IMR-90 (cell line): ENCODE results near the gene PCGF6. TPM values are rescaled to one million over a fixed set of nuclear protein-coding genes. Genes with fewer than 3 reads are reported as not detected.

Experiments
- ATAC-seq: fragments of 200-7000 bp; cut with Tn5 transposase; 2 replicates; pipeline ENCODE4 v1.9.1; 2020; ENCODE audit warnings: low read depth, mild to moderate bottlenecking, moderate library complexity
- BruUV-seq: library from RNA; stranded (reverse); fragments of 400-500 nt; replicated peaks from 2 replicates; lab custom pipeline; 2021; lab: Mats Ljungman, UMichigan
- CTCF ChIA-PET: fragments of 300-600 bp; formaldehyde crosslinking; extraction: SDS; loops from one replicate; lab custom pipeline; 2021; ENCODE audit warnings: antibody characterized with exemption; lab: Yijun Ruan, JAX
- POLR2A ChIA-PET: fragments of 300-600 bp; sonication (Branson Sonifier 250); formaldehyde crosslinking; loops from one replicate; lab custom pipeline; 2022; ENCODE audit warnings: antibody characterized with exemption; ENCODE audit not compliant: unreplicated experiment; lab: Charles Lee
- DNase-seq: peaks from one replicate; pipeline ENCODE4 v3.0.0; 2013
- H2AFZ ChIP-seq: replicated peaks from 2 replicates; pipeline ENCODE3; 2013; ENCODE audit warnings: low read length, mild to moderate bottlenecking; ENCODE audit not compliant: poor library complexity
- H2AK5ac ChIP-seq: 2 replicates; pipeline ENCODE4 v1.6.1; 2013; ENCODE audit warnings: low read depth, low read length, inconsistent platforms
- H2AK9ac ChIP-seq: replicated peaks from 2 replicates; pipeline ENCODE3; 2013; ENCODE audit warnings: mild to moderate bottlenecking, low read depth, low read length, moderate library complexity; ENCODE audit not compliant: poor library complexity
- H2BK120ac ChIP-seq: 2 replicates; pipeline ENCODE4 v1.6.1; 2013; ENCODE audit warnings: low read depth, low read length, inconsistent platforms
- H2BK15ac ChIP-seq: 3 replicates; pipeline ENCODE4 v1.6.1; 2013; ENCODE audit warnings: low read depth, low read length, inconsistent platforms
- H2BK20ac ChIP-seq: 2 replicates; pipeline ENCODE4 v1.6.1; 2013; ENCODE audit warnings: low read depth, mild to moderate bottlenecking, inconsistent platforms, low read length, moderate library complexity
- H2BK5ac ChIP-seq: 2 replicates; pipeline ENCODE4 v1.6.1; 2013; ENCODE audit warnings: mild to moderate bottlenecking, low read depth, low read length, inconsistent platforms; ENCODE audit not compliant: poor library complexity, severe bottlenecking
- H3K14ac ChIP-seq: replicated peaks from 2 replicates; pipeline ENCODE4 v1.6.1; 2013; ENCODE audit warnings: low read depth, low read length, inconsistent platforms
- H3K18ac ChIP-seq: 2 replicates; pipeline ENCODE4 v1.6.1; 2013; ENCODE audit warnings: low read depth, low read length, control low read depth
- H3K23ac ChIP-seq: 2 replicates; pipeline ENCODE4 v1.6.1; 2013; ENCODE audit warnings: low read depth, low read length, inconsistent platforms
- H3K27ac ChIP-seq: 2 replicates; pipeline ENCODE4 v1.5.1; 2013; ENCODE audit warnings: mild to moderate bottlenecking, control low read depth, low read length; ENCODE audit not compliant: insufficient read depth
- H3K27me3 ChIP-seq: 2 replicates; pipeline ENCODE4 v1.6.1; 2013; ENCODE audit warnings: low read length; ENCODE audit not compliant: control insufficient read depth, insufficient read depth
- H3K36me3 ChIP-seq: 2 replicates; pipeline ENCODE4 v1.6.1; 2013; ENCODE audit warnings: low read length, mixed read lengths; ENCODE audit not compliant: control insufficient read depth, insufficient read depth
- H3K4ac ChIP-seq: 2 replicates; pipeline ENCODE4 v1.6.1; 2013; ENCODE audit warnings: low read depth, low read length, inconsistent platforms
- H3K4me1 ChIP-seq: 2 replicates; pipeline ENCODE4 v1.6.1; 2013; ENCODE audit warnings: low read length, mixed read lengths; ENCODE audit not compliant: control insufficient read depth, insufficient read depth
- H3K4me2 ChIP-seq: 2 replicates; pipeline ENCODE4 v1.6.1; 2013; ENCODE audit warnings: low read depth, mild to moderate bottlenecking, control low read depth, low read length, moderate library complexity
- H3K4me3 ChIP-seq: 2 replicates; pipeline ENCODE4 v1.5.1; 2013; ENCODE audit warnings: low read depth, mild to moderate bottlenecking, control low read depth, low read length, moderate library complexity; ENCODE audit not compliant: insufficient read depth
- H3K56ac ChIP-seq: 2 replicates; pipeline ENCODE4 v1.6.1; 2013; ENCODE audit warnings: low read length, inconsistent platforms; ENCODE audit not compliant: insufficient read depth; ENCODE audit errors: extremely low read depth
- H3K79me1 ChIP-seq, 2 experiments: 2 replicates each; pipeline ENCODE4 v1.6.1; 2013; ENCODE audit warnings: low read length in 2 of 2, inconsistent platforms in 1 of 2, low read depth in 1 of 2
- H3K9ac ChIP-seq: 2 replicates; pipeline ENCODE4 v1.6.1; 2013; ENCODE audit warnings: low read depth, low read length, control low read depth
- H3K9me1 ChIP-seq: 2 replicates; pipeline ENCODE4 v1.6.1; 2013; ENCODE audit warnings: low read length, inconsistent platforms; ENCODE audit not compliant: insufficient read depth
- H3K9me3 ChIP-seq: 2 replicates; pipeline ENCODE4 v1.6.1; 2013; ENCODE audit warnings: low read length; ENCODE audit not compliant: control insufficient read depth, insufficient read depth
- H4K20me1 ChIP-seq: 2 replicates; pipeline ENCODE4 v1.6.1; 2013; ENCODE audit warnings: low read length, inconsistent platforms; ENCODE audit not compliant: insufficient read depth
- H4K5ac ChIP-seq: 2 replicates; pipeline ENCODE4 v1.6.1; 2013; ENCODE audit warnings: mild to moderate bottlenecking, low read depth, low read length, control low read depth
- H4K8ac ChIP-seq, 2 experiments: 2 replicates each; pipeline ENCODE4 v1.6.1; 2013; ENCODE audit warnings: low read depth in 2 of 2, low read length in 2 of 2, control low read depth in 1 of 2, inconsistent platforms in 1 of 2
- H4K91ac ChIP-seq: 2 replicates; pipeline ENCODE4 v1.6.1; 2013; ENCODE audit warnings: low read depth, low read length, inconsistent platforms; ENCODE audit not compliant: insufficient read depth
- BHLHE40 ChIP-seq: fragments of 150-350 bp; IDR thresholded peaks from 2 replicates; pipeline ENCODE4 v1.6.1; 2016; ENCODE audit warnings: mild to moderate bottlenecking, low read depth, low read length
- CEBPB ChIP-seq: IDR thresholded peaks from 2 replicates; pipeline ENCODE4 v1.6.1; 2012; ENCODE audit warnings: low read depth, low read length, improper control_type of control experiment
- CHD1 ChIP-seq: IDR thresholded peaks from 2 replicates; pipeline ENCODE4 v1.6.1; 2012; ENCODE audit warnings: low read depth, low read length, improper control_type of control experiment
- FOS ChIP-seq: fragments of 150-350 bp; IDR thresholded peaks from 2 replicates; pipeline ENCODE4 v1.6.1; 2016; ENCODE audit warnings: low read depth, low read length
- MAFK ChIP-seq: IDR thresholded peaks from 2 replicates; pipeline ENCODE4 v1.6.1; 2012; ENCODE audit warnings: low read depth, low read length, improper control_type of control experiment
- MXI1 ChIP-seq: IDR thresholded peaks from 2 replicates; pipeline ENCODE4 v1.6.1; 2012; ENCODE audit warnings: low read depth, mild to moderate bottlenecking, low read length, moderate library complexity, borderline replicate concordance
- POLR2A ChIP-seq: IDR thresholded peaks from 2 replicates; pipeline ENCODE4 v1.6.1; 2012; ENCODE audit warnings: mild to moderate bottlenecking, low read depth, low read length
- RAD21 ChIP-seq: IDR thresholded peaks from 2 replicates; pipeline ENCODE4 v1.6.1; 2012; ENCODE audit warnings: low read length, improper control_type of control experiment
- RCOR1 ChIP-seq: IDR thresholded peaks from 2 replicates; pipeline ENCODE4 v1.6.1; 2012; ENCODE audit warnings: mild to moderate bottlenecking, low read length, improper control_type of control experiment; ENCODE audit not compliant: insufficient replicate concordance
- RFX5 ChIP-seq: IDR thresholded peaks from 2 replicates; pipeline ENCODE4 v1.8.0; 2012; ENCODE audit warnings: low read depth, mild to moderate bottlenecking, low read length, moderate library complexity
- WGBS, 2 experiments: methylation state at CpG; one replicate each; pipeline versions ENCODE4 v1.1.5 to v1.1.7; 2013; ENCODE audit warnings: missing lambda C conversion rate in 2 of 2; ENCODE audit not compliant: insufficient read length in 1 of 2; ENCODE audit errors: extremely low coverage in 2 of 2; 5-methylcytosine and 5-hydroxymethylcytosine counted together
- dilution Hi-C: fragments of 300-500 bp; cut with HindIII; formaldehyde crosslinking; loops from one replicate; pipeline ENCODE4 v1.14.3; 2018; ENCODE audit warnings: low sequenced_read_pairs; ENCODE audit not compliant: unreplicated experiment
- in situ Hi-C: fragments of 300-500 bp; cut with MboI; formaldehyde crosslinking; loops from 3 replicates; pipeline ENCODE4 v1.14.3; 2019; ENCODE audit warnings: low sequenced_read_pairs, inconsistent platforms, mixed read lengths
- intact Hi-C: fragments of 100-400 bp; cut with micrococcal nuclease; formaldehyde crosslinking; loops from 2 replicates; pipeline ENCODE4 v1.10.0; 2022
- polyA plus RNA-seq, 3 experiments: library from polyadenylated mRNA; depleted of rRNA; stranded (reverse); fragments of >200 nt; gene quantifications; 2 replicates each; pipeline ENCODE4 v1.2.3, GENCODE V29; 2012; ENCODE audit warnings: low replicate concordance in 1 of 3
- total RNA-seq: library from RNA; depleted of rRNA; stranded (reverse); fragments of >200 nt; gene quantifications from 2 replicates; pipeline ENCODE4 v1.2.3, GENCODE V29; 2012
- TF ChIP-seq, protein P1 (sequence below): fragments of 150-350 bp; IDR thresholded peaks from 2 replicates; pipeline ENCODE4 v1.6.1; 2017; ENCODE audit warnings: mild to moderate bottlenecking, antibody characterized with exemption, low read length, low read depth
- TF ChIP-seq, protein P2 (sequence below): conservative IDR thresholded peaks from 2 replicates; pipeline ENCODE4 v1.5.1; 2012; ENCODE audit warnings: mild to moderate bottlenecking, low read depth, low read length, improper control_type of control experiment
- TF ChIP-seq, protein P3 (sequence below): fragments of 150-350 bp; IDR thresholded peaks from 2 replicates; pipeline ENCODE4 v1.6.1; 2016; ENCODE audit warnings: low read depth, mild to moderate bottlenecking, low read length, moderate library complexity, borderline replicate concordance

The PCGF6 gene
- total and polyA plus RNA-seq, 2 of the 4 experiments (the other 2 are of a cell fraction), result 4.9 to 6.5 TPM

DNA sequence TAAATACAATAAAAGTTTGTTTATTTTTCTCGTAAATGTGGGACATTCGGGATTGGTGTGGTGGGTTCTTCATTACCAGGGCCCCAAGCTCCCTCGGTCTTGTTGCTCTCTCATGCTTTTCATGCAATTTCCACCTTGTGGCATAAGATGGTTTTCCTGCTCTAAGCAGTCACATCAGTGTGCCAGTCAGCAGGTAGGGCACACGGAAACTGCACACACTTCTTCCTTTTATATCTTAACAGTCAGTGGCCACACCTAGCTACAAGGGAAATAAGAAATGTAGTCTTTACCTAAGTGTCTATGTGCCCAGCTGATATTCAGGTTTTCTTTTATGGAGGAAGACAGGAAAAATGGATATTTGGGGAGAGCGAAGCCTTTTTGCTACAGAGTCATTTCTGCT is 23.3 kb upstream of the PCGF6 start:
- Histone ChIP-seq H3K4me3 (no peak overlapping the region), H2AK5ac (no peak overlapping the region), H3K4me1 (no peaks in the 10 kb centered on the region), H2BK20ac (no peak overlapping the region), H3K18ac (no peak overlapping the region), H3K9me3 (no peaks in the 10 kb centered on the region), H2BK15ac (no peak overlapping the region), H3K79me1 (peaks cover 8 to 25% of the 10 kb centered on the region in 2 experiments; a peak in 3 of 4 replicates), H3K14ac (no peak overlapping the region), H3K56ac (no peak overlapping the region), H3K36me3 (peaks cover 10% of the 10 kb centered on the region), H2BK5ac (no peak overlapping the region), H4K5ac (no peak overlapping the region), H3K9me1 (no peaks in the 10 kb centered on the region; the same call in 1 of the 2 replicates), H3K27ac (no peak overlapping the region), H3K27me3 (no peaks in the 10 kb centered on the region), H3K9ac (no peak overlapping the region), H3K4me2 (no peak overlapping the region), H2AK9ac (no peak overlapping the region), H2BK120ac (no peak overlapping the region), H3K23ac (no peak overlapping the region), H2AFZ (no peak overlapping the region), H4K20me1 (no peaks in the 10 kb centered on the region), H4K91ac (no peak overlapping the region), H4K8ac (no peak overlapping the region), H3K4ac (no peak overlapping the region)
- TF ChIP-seq RAD21 (no peak), BHLHE40 (no peak), MAFK (no peak), MXI1 (no peak), POLR2A (no peak), CHD1 (no peak), RFX5 (no peak), RCOR1 (no peak), FOS (no peak), CEBPB (no peak)
- TF ChIP-seq, protein P1, sequence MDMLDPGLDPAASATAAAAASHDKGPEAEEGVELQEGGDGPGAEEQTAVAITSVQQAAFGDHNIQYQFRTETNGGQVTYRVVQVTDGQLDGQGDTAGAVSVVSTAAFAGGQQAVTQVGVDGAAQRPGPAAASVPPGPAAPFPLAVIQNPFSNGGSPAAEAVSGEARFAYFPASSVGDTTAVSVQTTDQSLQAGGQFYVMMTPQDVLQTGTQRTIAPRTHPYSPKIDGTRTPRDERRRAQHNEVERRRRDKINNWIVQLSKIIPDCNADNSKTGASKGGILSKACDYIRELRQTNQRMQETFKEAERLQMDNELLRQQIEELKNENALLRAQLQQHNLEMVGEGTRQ, result no peak
- TF ChIP-seq, protein P2, sequence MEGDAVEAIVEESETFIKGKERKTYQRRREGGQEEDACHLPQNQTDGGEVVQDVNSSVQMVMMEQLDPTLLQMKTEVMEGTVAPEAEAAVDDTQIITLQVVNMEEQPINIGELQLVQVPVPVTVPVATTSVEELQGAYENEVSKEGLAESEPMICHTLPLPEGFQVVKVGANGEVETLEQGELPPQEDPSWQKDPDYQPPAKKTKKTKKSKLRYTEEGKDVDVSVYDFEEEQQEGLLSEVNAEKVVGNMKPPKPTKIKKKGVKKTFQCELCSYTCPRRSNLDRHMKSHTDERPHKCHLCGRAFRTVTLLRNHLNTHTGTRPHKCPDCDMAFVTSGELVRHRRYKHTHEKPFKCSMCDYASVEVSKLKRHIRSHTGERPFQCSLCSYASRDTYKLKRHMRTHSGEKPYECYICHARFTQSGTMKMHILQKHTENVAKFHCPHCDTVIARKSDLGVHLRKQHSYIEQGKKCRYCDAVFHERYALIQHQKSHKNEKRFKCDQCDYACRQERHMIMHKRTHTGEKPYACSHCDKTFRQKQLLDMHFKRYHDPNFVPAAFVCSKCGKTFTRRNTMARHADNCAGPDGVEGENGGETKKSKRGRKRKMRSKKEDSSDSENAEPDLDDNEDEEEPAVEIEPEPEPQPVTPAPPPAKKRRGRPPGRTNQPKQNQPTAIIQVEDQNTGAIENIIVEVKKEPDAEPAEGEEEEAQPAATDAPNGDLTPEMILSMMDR, result no peak
- TF ChIP-seq, protein P3, sequence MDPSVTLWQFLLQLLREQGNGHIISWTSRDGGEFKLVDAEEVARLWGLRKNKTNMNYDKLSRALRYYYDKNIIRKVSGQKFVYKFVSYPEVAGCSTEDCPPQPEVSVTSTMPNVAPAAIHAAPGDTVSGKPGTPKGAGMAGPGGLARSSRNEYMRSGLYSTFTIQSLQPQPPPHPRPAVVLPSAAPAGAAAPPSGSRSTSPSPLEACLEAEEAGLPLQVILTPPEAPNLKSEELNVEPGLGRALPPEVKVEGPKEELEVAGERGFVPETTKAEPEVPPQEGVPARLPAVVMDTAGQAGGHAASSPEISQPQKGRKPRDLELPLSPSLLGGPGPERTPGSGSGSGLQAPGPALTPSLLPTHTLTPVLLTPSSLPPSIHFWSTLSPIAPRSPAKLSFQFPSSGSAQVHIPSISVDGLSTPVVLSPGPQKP, result no peak
- DNase-seq (no peak), ATAC-seq (no peak)
- ChIA-PET POLR2A (no interaction called here), CTCF (no interaction called here)
- intact Hi-C loops, result no loop called here
- no CpG with 5 or more reads among the region's 5 CpGs for WGBS, 2 experiments
- dilution Hi-C loops, result no loop called here
- in situ Hi-C loops, result no loop called here
- no TSS peak for BruUV-seq
